Parathyroid adenoma (tissue), 2 donors: ENCODE data around the gene PTGFRN.
"Not testable (repeated sequence)": the region's sequence is repeated elsewhere in the genome, so short reads cannot be mapped to it uniquely, and the experiment has no call there.

Source experiments
- H2AFZ ChIP-seq: fragments of 300-600 bp; sonication (generic); one replicate; pipeline ENCODE4 v1.7.0; 2017; ENCODE audit warnings: antibody characterized with exemption, mild to moderate bottlenecking
- H3K27ac ChIP-seq: fragments of 300-600 bp; sonication (generic); one replicate; pipeline ENCODE4 v1.7.0; 2017
- H3K27me3 ChIP-seq: fragments of 300-600 bp; sonication (generic); one replicate; pipeline ENCODE4 v1.7.0; 2017; ENCODE audit warnings: low read length; ENCODE audit not compliant: control insufficient read depth, insufficient read depth
- H3K36me3 ChIP-seq: fragments of 300-600 bp; sonication (generic); one replicate; pipeline ENCODE4 v1.7.0; 2017; ENCODE audit warnings: low read length; ENCODE audit not compliant: control insufficient read depth, insufficient read depth
- H3K4me1 ChIP-seq: fragments of 300-600 bp; sonication (generic); one replicate; pipeline ENCODE4 v1.7.0; 2017; ENCODE audit warnings: control low read depth
- H3K4me2 ChIP-seq: fragments of 300-600 bp; sonication (generic); one replicate; pipeline ENCODE4 v1.7.0; 2017; ENCODE audit warnings: low read length
- H3K4me3 ChIP-seq: fragments of 300-600 bp; sonication (generic); one replicate; pipeline ENCODE4 v1.7.0; 2017; ENCODE audit warnings: low read depth, low read length
- H3K79me2 ChIP-seq: fragments of 300-600 bp; sonication (generic); one replicate; pipeline ENCODE4 v1.7.0; 2017; ENCODE audit warnings: control low read depth
- H3K9ac ChIP-seq: fragments of 300-600 bp; sonication (generic); one replicate; pipeline ENCODE4 v1.7.0; 2017; ENCODE audit warnings: mild to moderate bottlenecking
- H3K9me3 ChIP-seq: fragments of 300-600 bp; sonication (generic); one replicate; pipeline ENCODE4 v1.7.0; 2017; ENCODE audit warnings: low read length; ENCODE audit not compliant: control insufficient read depth
- TF ChIP-seq, protein P1 (sequence below): fragments of 300-600 bp; sonication (generic); IDR thresholded peaks from one replicate; pipeline ENCODE4 v1.7.0; 2017; ENCODE audit warnings: antibody characterized with exemption, mild to moderate bottlenecking
- donor health status: primary hyperparathyroidism.

The PTGFRN gene

GRCh38 chr1:116938216-116938615 lies 28.5 kb downstream of the PTGFRN start:
- Histone ChIP-seq H3K4me2 (no peak overlapping the region), H3K27me3 (no peaks in the 10 kb centered on the region)

GRCh38 chr1:116939780-116940543 lies 30.2 kb downstream of the PTGFRN start:
- H2AFZ ChIP-seq, H3K27ac ChIP-seq: not testable (repeated sequence)

More at GRCh38 chr1:116938216-116938615, 28.5 kb downstream of the PTGFRN start:
- H3K4me3 ChIP-seq = no peak overlapping the region
- H3K27ac ChIP-seq = no peak overlapping the region
- no peaks in the 10 kb centered on the region for H3K36me3 ChIP-seq
- TF ChIP-seq, protein P1, sequence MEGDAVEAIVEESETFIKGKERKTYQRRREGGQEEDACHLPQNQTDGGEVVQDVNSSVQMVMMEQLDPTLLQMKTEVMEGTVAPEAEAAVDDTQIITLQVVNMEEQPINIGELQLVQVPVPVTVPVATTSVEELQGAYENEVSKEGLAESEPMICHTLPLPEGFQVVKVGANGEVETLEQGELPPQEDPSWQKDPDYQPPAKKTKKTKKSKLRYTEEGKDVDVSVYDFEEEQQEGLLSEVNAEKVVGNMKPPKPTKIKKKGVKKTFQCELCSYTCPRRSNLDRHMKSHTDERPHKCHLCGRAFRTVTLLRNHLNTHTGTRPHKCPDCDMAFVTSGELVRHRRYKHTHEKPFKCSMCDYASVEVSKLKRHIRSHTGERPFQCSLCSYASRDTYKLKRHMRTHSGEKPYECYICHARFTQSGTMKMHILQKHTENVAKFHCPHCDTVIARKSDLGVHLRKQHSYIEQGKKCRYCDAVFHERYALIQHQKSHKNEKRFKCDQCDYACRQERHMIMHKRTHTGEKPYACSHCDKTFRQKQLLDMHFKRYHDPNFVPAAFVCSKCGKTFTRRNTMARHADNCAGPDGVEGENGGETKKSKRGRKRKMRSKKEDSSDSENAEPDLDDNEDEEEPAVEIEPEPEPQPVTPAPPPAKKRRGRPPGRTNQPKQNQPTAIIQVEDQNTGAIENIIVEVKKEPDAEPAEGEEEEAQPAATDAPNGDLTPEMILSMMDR = no peak
- H3K79me2 ChIP-seq = no peaks in the 10 kb centered on the region
- no peak overlapping the region for H3K9ac ChIP-seq
- no peaks in the 10 kb centered on the region for H3K9me3 ChIP-seq
- no peak overlapping the region for H2AFZ ChIP-seq
- H3K4me1 ChIP-seq = no peaks in the 10 kb centered on the region

DNA sequence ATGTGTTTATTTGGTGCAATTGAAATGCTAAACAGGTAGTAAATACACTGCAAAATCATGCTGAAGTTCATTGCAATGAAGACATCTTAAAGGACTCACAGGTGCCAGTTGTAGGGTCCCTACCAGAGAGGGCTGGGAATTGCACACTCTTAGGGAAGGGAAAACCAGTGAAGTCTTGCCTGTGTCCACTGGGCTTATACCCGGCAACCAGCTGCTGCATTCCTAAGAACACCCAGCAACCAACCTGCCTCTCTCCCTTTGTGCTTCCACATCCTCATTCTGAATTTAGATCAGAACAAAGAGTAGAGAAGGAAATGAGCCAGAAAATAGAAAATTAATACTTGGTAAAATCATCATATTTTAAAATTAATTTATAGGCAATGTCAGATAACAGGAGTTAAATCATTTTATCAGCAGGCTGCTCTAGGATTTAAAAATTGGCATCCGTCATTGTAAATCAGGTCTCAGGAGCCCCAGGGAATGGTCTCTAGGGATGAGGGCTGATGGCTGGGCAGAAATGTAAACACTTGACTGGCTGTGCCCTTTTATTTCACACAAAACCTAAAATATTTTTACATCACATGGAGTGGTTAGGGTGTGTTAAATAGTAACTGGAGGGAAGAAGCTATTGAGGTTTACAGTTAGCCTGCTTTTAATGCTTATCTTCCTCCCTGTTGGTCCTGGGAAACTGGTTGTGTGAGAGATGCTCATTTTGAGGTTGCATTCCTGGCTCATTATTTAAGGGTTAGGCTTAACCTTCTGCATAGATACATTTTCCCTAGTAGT lies 31.3 kb downstream of the PTGFRN start:
- H3K4me3 ChIP-seq = no peak overlapping the region
- no peaks in the 10 kb centered on the region for H3K36me3 ChIP-seq
- H3K27ac ChIP-seq = no peak overlapping the region
- H3K4me2 ChIP-seq = no peak overlapping the region
- no peaks in the 10 kb centered on the region for H3K27me3 ChIP-seq
- H3K9ac ChIP-seq = no peak overlapping the region
- no peak overlapping the region for H2AFZ ChIP-seq
- no peaks in the 10 kb centered on the region for H3K79me2 ChIP-seq
- no peaks in the 10 kb centered on the region for H3K4me1 ChIP-seq
- no peaks in the 10 kb centered on the region for H3K9me3 ChIP-seq
- TF ChIP-seq, protein P1 = no peak

More at GRCh38 chr1:116939780-116940543, 30.2 kb downstream of the PTGFRN start:
- not testable (repeated sequence) for H3K4me1 ChIP-seq, H3K9me3 ChIP-seq, H3K79me2 ChIP-seq, H3K27me3 ChIP-seq, H3K4me2 ChIP-seq, H3K36me3 ChIP-seq, H3K4me3 ChIP-seq, H3K9ac ChIP-seq

GRCh38 chr1:116941670-116942069 lies 32.0 kb downstream of the PTGFRN start:
- no peaks in the 10 kb centered on the region for H3K36me3 ChIP-seq
- H3K4me3 ChIP-seq = no peak overlapping the region
- H3K27me3 ChIP-seq = no peaks in the 10 kb centered on the region
- no peak overlapping the region for H2AFZ ChIP-seq
- no peaks in the 10 kb centered on the region for H3K4me1 ChIP-seq
- no peak overlapping the region for H3K4me2 ChIP-seq
- no peaks in the 10 kb centered on the region for H3K79me2 ChIP-seq
- no peak overlapping the region for H3K27ac ChIP-seq
- H3K9ac ChIP-seq = no peak overlapping the region
- TF ChIP-seq, protein P1 = no peak
- no peaks in the 10 kb centered on the region for H3K9me3 ChIP-seq

DNA sequence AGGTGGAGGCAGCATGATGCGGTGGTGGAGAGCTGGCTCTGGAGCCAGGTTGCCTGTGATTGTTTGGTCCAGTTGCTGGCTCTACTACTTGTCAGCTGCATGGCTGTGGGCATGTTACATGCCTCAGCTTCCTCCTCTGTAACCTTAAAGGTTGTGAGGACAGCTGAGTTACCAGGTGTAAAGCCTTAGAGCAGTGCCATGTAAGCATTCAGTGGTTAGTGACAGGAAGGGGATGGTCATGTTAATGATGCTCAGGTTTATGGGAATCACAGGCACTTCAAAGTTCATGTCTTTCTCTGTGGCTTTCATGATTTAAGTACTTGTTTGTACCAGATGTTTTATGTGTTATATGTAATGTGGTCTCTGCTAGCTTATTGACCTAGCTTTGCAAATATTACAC lies 32.6 kb downstream of the PTGFRN start:
- H3K9ac ChIP-seq = no peak overlapping the region
- TF ChIP-seq, protein P1 = no peak
- no peaks in the 10 kb centered on the region for H3K9me3 ChIP-seq
- H3K4me1 ChIP-seq = no peaks in the 10 kb centered on the region
- H3K79me2 ChIP-seq = no peaks in the 10 kb centered on the region
- H3K36me3 ChIP-seq = no peaks in the 10 kb centered on the region
- H3K27me3 ChIP-seq = no peaks in the 10 kb centered on the region
- H3K4me3 ChIP-seq = no peak overlapping the region
- H3K27ac ChIP-seq = no peak overlapping the region
- H3K4me2 ChIP-seq = no peak overlapping the region
- H2AFZ ChIP-seq = no peak overlapping the region
